M059J (cell line): ENCODE results near the gene BICDL2. TPM values are rescaled to one million over a fixed set of nuclear protein-coding genes. Genes with fewer than 3 reads are reported as not detected.
A peak's percentile ranks its signal among the peaks of the same experiment; 100 is the strongest.
"Not testable (repeated sequence)": the region's sequence is repeated elsewhere in the genome, so short reads cannot be mapped to it uniquely, and the experiment has no call there.

ENCODE experiments used
- DNase-seq: peaks from one replicate; pipeline ENCODE4 v3.0.0-alpha.2; 2012; ENCODE audit warnings: low read depth
- total RNA-seq: library from RNA; depleted of rRNA; stranded (reverse); fragments of >200 nt; shearing (Covaris generic); gene quantifications from 2 replicates; pipeline ENCODE4 v1.2.3, GENCODE V29; 2014

BICDL2 gene
- total RNA-seq, 1 experiment from 2014 or later, result not detected

GRCh38 chr16:3063625-3064386, 27.1 kb upstream of the BICDL2 start:
- no peak for DNase-seq

- DNase-seq, result no peak
Measured at GRCh38 chr16:3062553-3062952, 25.8 kb upstream of the BICDL2 start.

- no peak for DNase-seq
Measured at GRCh38 chr16:3060339-3061127, 23.8 kb upstream of the BICDL2 start.

- no peak for DNase-seq
Measured at GRCh38 chr16:3059723-3060242, 23.0 kb upstream of the BICDL2 start.

DNA sequence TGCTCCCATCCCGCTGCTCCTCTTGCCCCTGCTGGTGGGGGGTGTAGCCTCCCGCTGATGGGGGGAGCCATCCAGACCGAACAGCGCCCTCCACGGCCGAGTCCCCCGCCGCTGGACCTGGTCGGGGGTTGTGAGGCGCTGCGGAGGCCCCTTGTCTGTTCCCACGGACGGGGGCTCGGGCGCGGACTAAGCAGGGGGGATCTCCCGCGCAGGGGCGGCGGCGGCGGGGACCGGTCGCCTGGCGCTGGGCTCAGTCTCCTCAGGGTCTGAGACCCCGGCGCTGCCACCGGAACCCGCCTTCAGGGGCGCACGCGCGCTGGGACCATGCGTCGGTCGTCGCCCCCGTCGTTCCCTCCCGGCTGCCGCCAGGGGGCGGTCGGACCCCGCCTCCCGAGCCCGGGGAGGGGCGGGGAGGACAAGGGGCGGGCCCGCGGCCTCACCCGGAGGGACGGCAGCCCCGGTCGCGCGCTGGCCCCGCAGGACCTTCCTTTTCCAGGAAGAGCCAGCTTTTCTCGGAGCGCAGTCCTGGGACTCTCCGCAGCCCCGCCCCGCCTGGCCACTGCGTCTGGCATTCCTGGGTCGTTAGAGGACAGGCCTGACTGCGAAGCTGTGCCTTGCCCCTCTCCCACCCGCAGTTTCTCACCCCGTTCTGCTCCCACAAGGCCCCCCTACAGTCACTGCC, 22.4 kb upstream of the BICDL2 start:
- peak; percentile 91 for DNase-seq

DNA sequence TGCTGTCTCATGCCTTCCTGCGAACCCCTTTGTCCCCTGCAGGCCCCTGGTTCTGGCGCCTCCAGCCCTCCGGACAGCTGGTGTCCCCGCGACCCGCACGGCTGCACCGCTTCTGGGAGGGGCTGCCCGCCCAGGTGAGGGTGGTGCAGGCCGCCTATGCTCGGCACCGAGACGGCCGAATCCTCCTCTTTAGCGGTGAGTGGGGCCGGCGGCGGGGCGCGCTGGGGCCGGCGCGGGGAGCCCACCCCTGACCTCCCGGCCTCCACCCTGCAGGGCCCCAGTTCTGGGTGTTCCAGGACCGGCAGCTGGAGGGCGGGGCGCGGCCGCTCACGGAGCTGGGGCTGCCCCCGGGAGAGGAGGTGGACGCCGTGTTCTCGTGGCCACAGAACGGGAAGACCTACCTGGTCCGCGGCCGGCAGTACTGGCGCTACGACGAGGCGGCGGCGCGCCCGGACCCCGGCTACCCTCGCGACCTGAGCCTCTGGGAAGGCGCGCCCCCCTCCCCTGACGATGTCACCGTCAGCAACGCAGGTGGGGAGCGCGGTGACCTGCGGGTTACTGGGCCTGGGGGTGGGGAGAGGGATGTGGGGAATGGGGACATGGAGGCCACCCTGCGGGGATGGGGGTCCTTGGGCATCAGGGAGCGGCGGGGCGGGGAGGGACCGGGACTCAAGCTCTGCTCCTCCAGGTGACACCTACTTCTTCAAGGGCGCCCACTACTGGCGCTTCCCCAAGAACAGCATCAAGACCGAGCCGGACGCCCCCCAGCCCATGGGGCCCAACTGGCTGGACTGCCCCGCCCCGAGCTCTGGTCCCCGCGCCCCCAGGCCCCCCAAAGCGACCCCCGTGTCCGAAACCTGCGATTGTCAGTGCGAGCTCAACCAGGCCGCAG, 21.6 kb upstream of the BICDL2 start:
- peak; percentile 42 for DNase-seq

DNA sequence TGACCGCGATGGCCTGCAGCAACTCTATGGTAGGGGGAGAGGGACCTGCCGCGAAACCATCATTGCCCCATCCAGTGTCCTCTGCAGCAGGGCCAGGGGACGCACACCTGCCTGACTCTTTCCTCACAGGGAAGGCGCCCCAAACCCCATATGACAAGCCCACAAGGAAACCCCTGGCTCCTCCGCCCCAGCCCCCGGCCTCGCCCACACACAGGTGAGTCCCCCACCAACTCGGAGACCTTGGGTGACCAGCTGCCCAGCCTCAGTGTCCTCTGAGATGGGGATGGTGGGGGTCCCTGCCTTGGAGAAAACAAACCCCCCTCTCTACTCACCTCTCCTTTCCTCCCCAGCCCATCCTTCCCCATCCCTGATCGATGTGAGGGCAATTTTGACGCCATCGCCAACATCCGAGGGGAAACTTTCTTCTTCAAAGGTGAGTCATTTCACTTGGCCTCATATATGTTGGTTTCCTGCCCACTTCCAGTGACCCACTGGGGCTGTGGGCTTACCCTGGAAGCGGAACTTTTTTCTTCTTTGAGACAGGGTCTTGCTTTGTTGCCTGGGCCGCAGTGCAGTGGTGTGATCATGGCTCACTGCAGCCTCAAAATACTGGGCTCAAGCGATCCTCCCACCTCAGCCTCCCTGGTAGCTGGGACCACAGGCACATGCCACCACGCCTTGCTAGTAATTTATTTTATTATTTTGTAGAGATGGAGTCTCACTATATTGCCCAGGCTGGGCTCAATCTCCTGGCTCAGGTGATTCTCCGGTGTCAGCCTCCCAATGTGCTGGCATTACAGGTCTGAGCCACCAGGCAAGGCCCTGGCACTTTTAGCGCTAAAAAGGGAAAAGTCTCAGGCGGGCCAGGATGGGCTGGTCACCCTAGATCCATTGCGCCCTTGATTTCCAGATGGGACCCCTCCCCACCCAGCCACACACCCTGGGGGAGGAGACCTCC, 20.7 kb upstream of the BICDL2 start:
- no peak for DNase-seq

- DNase-seq, result no peak
Measured at GRCh38 chr16:3056336-3057180, 19.8 kb upstream of the BICDL2 start.

- DNase-seq, result not testable (repeated sequence)
Measured at GRCh38 chr16:3055734-3056115, 19.0 kb upstream of the BICDL2 start.

- no peak for DNase-seq
Measured at GRCh38 chr16:3054965-3055733, 18.4 kb upstream of the BICDL2 start.

GRCh38 chr16:3053330-3053710, 16.6 kb upstream of the BICDL2 start:
- DNase-seq, result not testable (repeated sequence)

GRCh38 chr16:3052571-3053329, 16.0 kb upstream of the BICDL2 start:
- DNase-seq, result not testable (repeated sequence)

- DNase-seq, result no peak
Measured at GRCh38 chr16:3051494-3051893, 14.8 kb upstream of the BICDL2 start.

DNA sequence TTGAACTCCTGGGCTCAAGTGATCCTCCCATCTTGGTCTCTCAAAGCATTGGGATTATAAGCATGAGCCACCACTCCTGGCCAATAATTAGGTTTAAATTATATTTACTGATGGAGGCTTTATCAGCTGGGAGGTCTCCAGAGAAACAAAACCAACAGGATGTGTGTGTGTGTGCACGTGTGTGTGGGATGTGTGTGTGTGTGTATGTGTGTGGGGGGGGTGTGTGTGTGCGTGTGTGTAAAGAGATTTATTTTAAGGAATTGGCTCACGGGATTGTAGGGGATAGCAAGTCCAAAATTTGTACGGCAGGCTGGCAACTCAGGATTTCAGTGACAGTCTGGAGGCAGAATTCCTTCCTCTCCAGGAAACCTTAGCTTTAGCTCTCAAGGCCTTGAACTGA, 14.3 kb upstream of the BICDL2 start:
- DNase-seq, result no peak

DNA sequence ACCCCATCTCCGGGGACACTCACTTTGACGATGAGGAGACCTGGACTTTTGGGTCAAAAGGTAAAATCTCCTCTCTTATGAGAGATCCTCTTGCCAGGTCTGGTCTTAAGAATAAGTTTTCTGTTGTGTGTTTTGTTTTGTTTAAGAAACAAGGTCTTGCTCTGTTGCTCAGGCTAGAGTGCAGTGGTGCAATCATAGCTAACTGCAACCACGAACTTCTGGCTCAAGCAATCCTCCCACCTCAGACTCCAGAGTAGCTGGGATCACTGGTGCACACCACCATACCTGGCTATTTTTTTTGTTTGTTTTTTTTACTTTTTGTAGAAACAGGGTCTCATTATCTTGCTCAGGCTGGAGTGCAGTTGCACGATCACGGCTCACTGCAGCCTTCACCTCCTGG, 13.7 kb upstream of the BICDL2 start:
- no peak for DNase-seq

GRCh38 chr16:3049921-3050481, 13.3 kb upstream of the BICDL2 start:
- no peak for DNase-seq

- DNase-seq, result no peak
Measured at GRCh38 chr16:3047387-3047720, 10.6 kb upstream of the BICDL2 start.
